DND-41 (cell line): ENCODE measurements around the gene PPM1F.
"Not testable (repeated sequence)": the region's sequence is repeated elsewhere in the genome, so short reads cannot be mapped to it uniquely, and the experiment has no call there.

ENCODE experiments used
- ATAC-seq: fragments of 200-7000 bp; cut with Tn5 transposase; 3 replicates; pipeline ENCODE4 v1.9.1; 2021; ENCODE audit warnings: low read depth; ENCODE audit not compliant: insufficient read depth
- DNase-seq: peaks from one replicate; pipeline ENCODE4 v3.0.0-alpha.2; 2020
- H2AFZ ChIP-seq: 2 replicates; pipeline ENCODE4 v1.6.0; 2012; ENCODE audit warnings: low read depth, low read length
- H3K27ac ChIP-seq: 2 replicates; pipeline ENCODE4 v1.5.1; 2012; ENCODE audit warnings: low read length, inconsistent platforms
- H3K27me3 ChIP-seq: fragments of 200-600 bp; sonication (generic); 2 replicates; pipeline ENCODE4 v1.6.0; 2012; ENCODE audit warnings: low read length, mild to moderate bottlenecking, inconsistent platforms; ENCODE audit not compliant: insufficient read depth, poor library complexity
- H3K36me3 ChIP-seq: 2 replicates; pipeline ENCODE4 v1.5.1; 2012; ENCODE audit warnings: low read length, inconsistent platforms; ENCODE audit not compliant: insufficient read depth
- H3K4me1 ChIP-seq: 2 replicates; pipeline ENCODE4 v1.5.1; 2012; ENCODE audit warnings: mild to moderate bottlenecking, low read length; ENCODE audit not compliant: insufficient read depth
- H3K4me2 ChIP-seq: 2 replicates; pipeline ENCODE4 v1.6.0; 2012; ENCODE audit warnings: mild to moderate bottlenecking, moderate library complexity, low read length, inconsistent platforms; ENCODE audit not compliant: insufficient read depth
- H3K4me3 ChIP-seq, 2 experiments: fragments of 200-600 bp in 1 of 2; shearing (Covaris generic) in 1 of 2; 2 replicates each; pipeline ENCODE4 v1.5.1; 2012 to 2016; ENCODE audit warnings: inconsistent platforms in 2 of 2, low read length in 2 of 2, mild to moderate bottlenecking in 2 of 2, low read depth in 1 of 2, moderate library complexity in 1 of 2
- H3K79me2 ChIP-seq: 2 replicates; pipeline ENCODE4 v1.6.0; 2012; ENCODE audit warnings: low read length, inconsistent platforms; ENCODE audit not compliant: insufficient read depth
- H3K9ac ChIP-seq: 2 replicates; pipeline ENCODE4 v1.6.0; 2012; ENCODE audit warnings: low read depth, mild to moderate bottlenecking, inconsistent platforms, low read length, moderate library complexity
- H3K9me3 ChIP-seq: 2 replicates; pipeline ENCODE4 v1.5.1; 2012; ENCODE audit warnings: low read length, moderate library complexity, mild to moderate bottlenecking, inconsistent platforms; ENCODE audit not compliant: insufficient read depth, severe bottlenecking
- H4K20me1 ChIP-seq: 2 replicates; pipeline ENCODE4 v1.6.0; 2012; ENCODE audit warnings: low read length; ENCODE audit not compliant: insufficient read depth
- EZH2 ChIP-seq: IDR thresholded peaks from 3 replicates; pipeline ENCODE4 v1.6.1; 2012; ENCODE audit warnings: borderline replicate concordance, low read depth, mild to moderate bottlenecking, moderate library complexity, low read length, inconsistent platforms; ENCODE audit not compliant: severe bottlenecking
- TF ChIP-seq, protein P1 (sequence below): IDR thresholded peaks from 2 replicates; pipeline ENCODE4 v1.5.1; 2012; ENCODE audit warnings: borderline replicate concordance, low read length, moderate library complexity, mild to moderate bottlenecking; ENCODE audit not compliant: poor library complexity, severe bottlenecking; ENCODE audit errors: extremely low read depth

Gene PPM1F

DNA sequence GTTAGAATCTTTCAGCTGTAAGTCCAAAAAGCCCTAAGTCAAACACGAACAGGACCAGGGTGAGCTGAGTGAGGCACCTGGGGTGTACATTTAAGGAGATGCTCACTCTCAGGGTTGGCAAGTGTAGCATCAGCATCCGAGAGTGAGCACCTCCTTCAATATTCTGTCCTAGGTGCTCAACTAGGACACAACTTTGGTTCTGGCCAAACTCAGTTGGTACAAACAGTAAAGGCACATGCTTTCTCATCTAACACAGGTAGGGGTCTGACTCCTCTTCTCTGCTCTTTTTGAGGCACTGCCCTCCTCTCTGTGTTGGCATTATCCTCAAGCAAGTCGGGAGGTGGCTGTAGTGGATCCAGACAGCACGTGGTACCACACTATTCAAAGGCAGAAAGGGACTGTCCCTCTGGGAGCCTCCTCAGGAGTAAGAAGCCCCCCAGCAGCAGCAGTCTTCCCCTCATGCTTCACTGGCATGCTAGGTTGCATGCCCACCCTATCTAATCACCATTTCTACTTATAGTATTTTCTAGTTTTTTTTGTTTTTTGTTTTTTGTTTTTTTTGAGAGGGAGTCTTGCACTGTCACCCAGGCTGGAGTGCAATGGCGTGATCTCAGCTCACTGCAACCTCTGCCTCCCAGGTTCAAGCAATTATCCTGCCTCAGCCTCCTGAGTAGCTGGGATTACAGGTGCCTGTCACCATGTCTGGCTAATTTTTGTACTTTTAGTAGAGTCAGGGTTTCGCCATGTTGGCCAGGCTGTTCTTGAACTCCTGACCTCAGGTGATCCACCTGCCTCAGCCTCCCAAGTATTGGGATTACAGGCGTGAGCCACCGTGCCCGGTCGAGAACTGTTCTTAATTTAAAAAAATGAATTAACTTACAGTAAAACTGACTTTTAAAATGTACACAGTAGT lies 70.6 kb downstream of the PPM1F start:
- Histone ChIP-seq H3K4me3 (no peak overlapping the region), H3K27ac (no peak overlapping the region), H4K20me1 (no peaks in the 10 kb centered on the region), H3K9ac (no peak overlapping the region), H3K9me3 (no peaks in the 10 kb centered on the region), H3K27me3 (no peaks in the 10 kb centered on the region), H3K4me1 (no peaks in the 10 kb centered on the region), H3K4me2 (no peak overlapping the region), H3K79me2 (no peaks in the 10 kb centered on the region), H2AFZ (no peak overlapping the region), H3K36me3 (no peaks in the 10 kb centered on the region)
- TF ChIP-seq, protein P1, sequence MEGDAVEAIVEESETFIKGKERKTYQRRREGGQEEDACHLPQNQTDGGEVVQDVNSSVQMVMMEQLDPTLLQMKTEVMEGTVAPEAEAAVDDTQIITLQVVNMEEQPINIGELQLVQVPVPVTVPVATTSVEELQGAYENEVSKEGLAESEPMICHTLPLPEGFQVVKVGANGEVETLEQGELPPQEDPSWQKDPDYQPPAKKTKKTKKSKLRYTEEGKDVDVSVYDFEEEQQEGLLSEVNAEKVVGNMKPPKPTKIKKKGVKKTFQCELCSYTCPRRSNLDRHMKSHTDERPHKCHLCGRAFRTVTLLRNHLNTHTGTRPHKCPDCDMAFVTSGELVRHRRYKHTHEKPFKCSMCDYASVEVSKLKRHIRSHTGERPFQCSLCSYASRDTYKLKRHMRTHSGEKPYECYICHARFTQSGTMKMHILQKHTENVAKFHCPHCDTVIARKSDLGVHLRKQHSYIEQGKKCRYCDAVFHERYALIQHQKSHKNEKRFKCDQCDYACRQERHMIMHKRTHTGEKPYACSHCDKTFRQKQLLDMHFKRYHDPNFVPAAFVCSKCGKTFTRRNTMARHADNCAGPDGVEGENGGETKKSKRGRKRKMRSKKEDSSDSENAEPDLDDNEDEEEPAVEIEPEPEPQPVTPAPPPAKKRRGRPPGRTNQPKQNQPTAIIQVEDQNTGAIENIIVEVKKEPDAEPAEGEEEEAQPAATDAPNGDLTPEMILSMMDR: no peak
- TF ChIP-seq EZH2: no peak
- DNase-seq: no peak
- ATAC-seq: no peak

DNA sequence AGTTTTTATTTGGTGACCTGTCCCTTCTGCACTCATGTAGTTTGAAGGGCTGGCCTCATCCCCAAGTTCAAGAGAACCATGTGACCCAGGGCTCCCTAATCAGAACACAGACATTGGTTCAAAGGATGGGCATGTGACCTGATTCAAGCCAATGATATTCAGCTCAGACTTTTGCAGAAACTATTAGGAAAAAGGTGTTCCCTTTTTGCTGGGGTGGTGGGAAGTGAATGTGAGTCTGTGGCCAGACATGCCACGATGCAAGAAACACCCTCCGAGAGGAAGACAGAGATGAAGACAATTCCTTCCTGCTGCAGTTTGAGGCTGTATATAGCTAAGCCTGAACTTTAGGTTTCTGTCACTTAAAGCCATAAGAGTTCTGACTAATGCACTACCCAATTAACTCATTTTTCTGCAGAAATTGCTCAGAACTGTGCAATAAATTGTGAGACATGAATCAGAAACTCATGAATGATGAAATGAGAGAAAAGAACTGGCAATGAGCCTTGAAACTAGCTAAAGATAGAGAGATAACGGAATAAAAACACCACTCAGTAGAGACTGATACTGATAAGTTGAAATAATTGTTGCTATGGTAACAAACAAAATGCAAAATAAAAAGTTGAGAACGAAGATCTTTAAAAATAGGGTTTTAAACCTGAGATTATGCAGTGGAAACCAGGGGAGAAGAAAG lies 76.0 kb downstream of the PPM1F start:
- no peaks in the 10 kb centered on the region for H3K4me1 ChIP-seq
- no peak overlapping the region for H3K9ac ChIP-seq
- H3K9me3 ChIP-seq: no peaks in the 10 kb centered on the region
- H3K79me2 ChIP-seq: no peaks in the 10 kb centered on the region
- no peaks in the 10 kb centered on the region for H3K36me3 ChIP-seq
- no peaks in the 10 kb centered on the region for H3K27me3 ChIP-seq
- TF ChIP-seq, protein P1: no peak
- TF ChIP-seq EZH2: no peak
- no peak overlapping the region for H3K27ac ChIP-seq
- H3K4me2 ChIP-seq: no peak overlapping the region
- H4K20me1 ChIP-seq: no peaks in the 10 kb centered on the region
- H2AFZ ChIP-seq: no peak overlapping the region
- ATAC-seq: no peak
- no peak overlapping the region for H3K4me3 ChIP-seq
- no peak for DNase-seq

DNA sequence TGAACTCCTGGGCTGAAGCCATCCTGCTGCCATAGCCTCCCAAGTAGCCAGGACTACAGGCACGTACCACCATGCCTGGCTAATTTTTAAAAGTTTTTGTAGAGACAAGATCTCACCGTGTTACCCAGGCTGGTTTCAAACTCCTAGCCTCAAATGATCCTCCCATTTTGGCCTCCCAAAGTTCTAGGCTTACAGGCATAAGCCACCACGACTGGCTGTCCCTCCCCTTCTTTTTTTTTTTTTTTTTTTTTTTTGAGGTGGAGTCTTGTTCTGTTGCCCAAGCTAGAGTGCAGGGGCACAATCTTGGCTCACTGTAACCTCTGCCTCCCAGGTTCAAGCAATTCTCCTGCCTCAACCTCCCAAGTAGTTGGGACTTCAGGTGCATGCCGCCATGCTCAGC lies 77.7 kb downstream of the PPM1F start:
- ATAC-seq, DNase-seq, H3K9me3 ChIP-seq, H2AFZ ChIP-seq, H3K27me3 ChIP-seq, H3K79me2 ChIP-seq, H3K36me3 ChIP-seq, H3K4me1 ChIP-seq, H3K27ac ChIP-seq, H3K4me2 ChIP-seq, H4K20me1 ChIP-seq, H3K9ac ChIP-seq, H3K4me3 ChIP-seq: not testable (repeated sequence)

DNA sequence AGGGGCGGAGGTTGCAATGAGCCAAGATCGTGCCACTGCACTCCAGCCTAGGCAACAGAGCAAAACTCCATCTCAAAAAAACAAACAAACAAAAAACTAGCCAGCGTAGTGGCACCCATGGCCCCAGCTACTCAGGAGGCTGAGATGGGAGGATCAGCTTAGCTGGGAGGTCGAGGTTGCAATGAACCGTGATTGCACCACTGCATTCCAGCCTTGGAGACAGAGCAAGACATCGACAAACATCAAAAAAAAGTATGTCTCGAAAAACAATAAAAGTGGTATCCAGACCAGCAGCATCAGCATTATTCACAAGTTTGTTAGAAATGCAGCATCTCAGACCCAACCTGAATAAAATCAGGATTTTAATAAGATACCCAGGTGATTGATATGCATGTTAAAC lies 79.0 kb downstream of the PPM1F start:
- Histone ChIP-seq H3K36me3 (no peaks in the 10 kb centered on the region), H3K4me1 (peaks cover 5% of the 10 kb centered on the region), H3K4me2 (no peak overlapping the region), H3K27me3 (no peaks in the 10 kb centered on the region), H3K4me3 (no peak overlapping the region), H3K9ac (no peak overlapping the region), H3K79me2 (no peaks in the 10 kb centered on the region), H2AFZ (no peak overlapping the region), H4K20me1 (no peaks in the 10 kb centered on the region), H3K9me3 (no peaks in the 10 kb centered on the region), H3K27ac (no peak overlapping the region)
- no peak for DNase-seq
- TF ChIP-seq, protein P1: no peak
- no peak for TF ChIP-seq EZH2
- no peak for ATAC-seq

DNA sequence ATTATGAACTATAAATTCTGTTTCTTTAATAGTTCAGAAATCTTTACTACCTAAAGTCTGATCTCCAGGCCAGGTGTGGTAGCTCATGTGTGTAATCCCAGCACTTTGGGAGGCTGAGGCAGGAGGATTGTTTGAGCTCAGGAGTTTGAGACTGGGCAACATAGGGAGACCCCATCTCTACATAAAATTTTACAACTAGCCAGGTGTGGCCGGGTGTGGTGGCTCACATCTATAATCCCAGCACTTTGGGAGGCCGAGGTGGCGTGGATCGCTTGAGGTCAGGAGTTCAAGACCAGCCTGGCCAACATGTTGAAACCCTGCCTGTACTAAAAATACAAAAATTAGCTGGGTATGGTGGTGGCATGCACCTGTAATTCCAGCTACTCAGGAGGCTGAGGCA lies 79.9 kb downstream of the PPM1F start:
- not testable (repeated sequence) for H3K27me3 ChIP-seq, H3K27ac ChIP-seq, H3K4me3 ChIP-seq, H3K9me3 ChIP-seq, H3K36me3 ChIP-seq, H2AFZ ChIP-seq, H4K20me1 ChIP-seq, H3K79me2 ChIP-seq, H3K9ac ChIP-seq, ATAC-seq, H3K4me2 ChIP-seq, DNase-seq
- H3K4me1 ChIP-seq: peaks cover 13% of the 10 kb centered on the region
